SU-DHL-6 (cell line): ENCODE results near the gene IGF2.

Experiments
- EZH2phosphoT487 ChIP-seq: fragments of 200-600 bp; sonication (generic), shearing (Covaris generic); conservative IDR thresholded peaks from 2 replicates; pipeline ENCODE4 v1.6.1; 2018; ENCODE audit warnings: mild to moderate bottlenecking, antibody characterized with exemption, low read length, moderate library complexity, mixed read lengths
- TF ChIP-seq, protein P1 (sequence below): fragments of 200-600 bp; sonication (generic); IDR thresholded peaks from one replicate; pipeline ENCODE4 v1.5.1; 2017; ENCODE audit warnings: antibody characterized with exemption, mild to moderate bottlenecking, low read length, moderate library complexity; ENCODE audit not compliant: insufficient read depth, poor library complexity, severe bottlenecking

- TF ChIP-seq, protein P1, sequence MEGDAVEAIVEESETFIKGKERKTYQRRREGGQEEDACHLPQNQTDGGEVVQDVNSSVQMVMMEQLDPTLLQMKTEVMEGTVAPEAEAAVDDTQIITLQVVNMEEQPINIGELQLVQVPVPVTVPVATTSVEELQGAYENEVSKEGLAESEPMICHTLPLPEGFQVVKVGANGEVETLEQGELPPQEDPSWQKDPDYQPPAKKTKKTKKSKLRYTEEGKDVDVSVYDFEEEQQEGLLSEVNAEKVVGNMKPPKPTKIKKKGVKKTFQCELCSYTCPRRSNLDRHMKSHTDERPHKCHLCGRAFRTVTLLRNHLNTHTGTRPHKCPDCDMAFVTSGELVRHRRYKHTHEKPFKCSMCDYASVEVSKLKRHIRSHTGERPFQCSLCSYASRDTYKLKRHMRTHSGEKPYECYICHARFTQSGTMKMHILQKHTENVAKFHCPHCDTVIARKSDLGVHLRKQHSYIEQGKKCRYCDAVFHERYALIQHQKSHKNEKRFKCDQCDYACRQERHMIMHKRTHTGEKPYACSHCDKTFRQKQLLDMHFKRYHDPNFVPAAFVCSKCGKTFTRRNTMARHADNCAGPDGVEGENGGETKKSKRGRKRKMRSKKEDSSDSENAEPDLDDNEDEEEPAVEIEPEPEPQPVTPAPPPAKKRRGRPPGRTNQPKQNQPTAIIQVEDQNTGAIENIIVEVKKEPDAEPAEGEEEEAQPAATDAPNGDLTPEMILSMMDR, result no peak
- no peak for TF ChIP-seq EZH2phosphoT487
Observed at GRCh38 chr11:2121227-2122130, 17.7 kb downstream of the IGF2 start.
